Glutamatergic neuron (in vitro differentiated cells): ENCODE measurements around the gene ZNF653. TPM values are rescaled to one million over a fixed set of nuclear protein-coding genes. Genes with fewer than 3 reads are reported as not detected.
A peak's percentile ranks its signal among the peaks of the same experiment; 100 is the strongest.

Experiments
- DNase-seq: peaks from one replicate; pipeline ENCODE4 v3.0.0; 2022
- H3K27ac Mint-ChIP-seq: one replicate; pipeline ENCODE4 v1.8.0; 2020; ENCODE audit warnings: mild to moderate bottlenecking, mixed read lengths, inconsistent platforms; ENCODE audit not compliant: unreplicated experiment
- H3K27me3 Mint-ChIP-seq: one replicate; pipeline ENCODE4 v1.8.0; 2020; ENCODE audit warnings: mild to moderate bottlenecking, moderate library complexity, mixed read lengths, inconsistent platforms; ENCODE audit not compliant: unreplicated experiment
- H3K36me3 Mint-ChIP-seq: one replicate; pipeline ENCODE4 v1.8.0; 2020; ENCODE audit warnings: mild to moderate bottlenecking, mixed read lengths, inconsistent platforms; ENCODE audit not compliant: unreplicated experiment
- H3K4me1 Mint-ChIP-seq: one replicate; pipeline ENCODE4 v1.8.0; 2020; ENCODE audit warnings: mild to moderate bottlenecking, low read depth, mixed read lengths, inconsistent platforms; ENCODE audit not compliant: unreplicated experiment
- H3K4me3 Mint-ChIP-seq: one replicate; pipeline ENCODE4 v1.8.0; 2020; ENCODE audit warnings: mild to moderate bottlenecking, mixed read lengths, inconsistent platforms; ENCODE audit not compliant: unreplicated experiment
- H3K9me3 Mint-ChIP-seq: one replicate; pipeline ENCODE4 v1.8.0; 2020; ENCODE audit warnings: mild to moderate bottlenecking, moderate library complexity, mixed read lengths, inconsistent platforms; ENCODE audit not compliant: unreplicated experiment
- CTCF ChIP-seq: fragments of 200-600 bp; sonication (generic); IDR thresholded peaks from one replicate; pipeline ENCODE4 v1.5.0; 2021; ENCODE audit not compliant: partially characterized antibody, unreplicated experiment
- total RNA-seq: library from RNA; stranded (reverse); fragmentation: NEBNext Ultra II Directional; extraction: Animal tissue kit (Norgen Biotek cat#: 25700); gene quantifications from one replicate; pipeline ENCODE4 v1.2.1, GENCODE V29; 2021; ENCODE audit not compliant: unreplicated experiment

ZNF653 gene
- total RNA-seq, 1 donor from 2014 or later, result 19.2 TPM

GRCh38 chr19:11446652-11447301 lies 58.9 kb downstream of the ZNF653 start:
- peak; percentile 94 for DNase-seq
- Mint-ChIP-seq H3K27me3 (peaks cover 2% of the 10 kb centered on the region), H3K36me3 (no peaks in the 10 kb centered on the region), H3K27ac (peak overlapping the region; percentile 87), H3K4me1 (peaks cover 6% of the 10 kb centered on the region), H3K4me3 (no peak overlapping the region), H3K9me3 (peaks cover 9% of the 10 kb centered on the region)
- TF ChIP-seq CTCF, result peak; percentile 88

- DNase-seq, result no peak
- Mint-ChIP-seq H3K36me3 (no peaks in the 10 kb centered on the region), H3K27ac (peak overlapping the region; percentile 87), H3K9me3 (peaks cover 9% of the 10 kb centered on the region), H3K4me1 (peaks cover 6% of the 10 kb centered on the region), H3K4me3 (no peak overlapping the region), H3K27me3 (peaks cover 2% of the 10 kb centered on the region)
- no peak for TF ChIP-seq CTCF
Observed at GRCh38 chr19:11446271-11446651, 59.4 kb downstream of the ZNF653 start.

GRCh38 chr19:11445141-11445540 lies 60.5 kb downstream of the ZNF653 start:
- H3K4me1 Mint-ChIP-seq, result peaks cover 10% of the 10 kb centered on the region
- DNase-seq, result no peak
- no peaks in the 10 kb centered on the region for H3K36me3 Mint-ChIP-seq
- no peak for TF ChIP-seq CTCF
- no peak overlapping the region for H3K4me3 Mint-ChIP-seq
- peak overlapping the region; percentile 73 for H3K27ac Mint-ChIP-seq
- no peaks in the 10 kb centered on the region for H3K27me3 Mint-ChIP-seq
- peaks cover 3% of the 10 kb centered on the region for H3K9me3 Mint-ChIP-seq

GRCh38 chr19:11444059-11444458 lies 61.6 kb downstream of the ZNF653 start:
- TF ChIP-seq CTCF, result no peak
- Mint-ChIP-seq H3K4me3 (no peak overlapping the region), H3K27me3 (no peaks in the 10 kb centered on the region), H3K4me1 (peaks cover 10% of the 10 kb centered on the region), H3K27ac (peak overlapping the region; percentile 64), H3K36me3 (no peaks in the 10 kb centered on the region), H3K9me3 (peaks cover 3% of the 10 kb centered on the region)
- no peak for DNase-seq

GRCh38 chr19:11437955-11438354 lies 67.7 kb downstream of the ZNF653 start:
- Mint-ChIP-seq H3K36me3 (no peaks in the 10 kb centered on the region), H3K27ac (no peak overlapping the region), H3K4me1 (peaks cover 11% of the 10 kb centered on the region), H3K27me3 (peaks cover 5% of the 10 kb centered on the region), H3K9me3 (peaks cover 3% of the 10 kb centered on the region), H3K4me3 (peak overlapping the region; percentile 74)
- no peak for TF ChIP-seq CTCF
- no peak for DNase-seq
